Effector CD8-positive, alpha-beta T cell (primary cell): ENCODE results near the gene RALA.
"Not testable (repeated sequence)": the region's sequence is repeated elsewhere in the genome, so short reads cannot be mapped to it uniquely, and the experiment has no call there.

ENCODE experiments used
- DNase-seq: peaks from one replicate; lab custom pipeline; 2025; lab: John Stamatoyannopoulos, UW

The RALA gene

GRCh38 chr7:39645482-39646407 lies 22.4 kb downstream of the RALA start:
- DNase-seq = no peak

GRCh38 chr7:39647816-39648215 lies 24.4 kb downstream of the RALA start:
- DNase-seq = no peak

- DNase-seq = no peak
Measured at GRCh38 chr7:39650676-39651075, 27.3 kb downstream of the RALA start.

GRCh38 chr7:39651265-39651664 lies 27.9 kb downstream of the RALA start:
- no peak for DNase-seq

GRCh38 chr7:39656415-39656814 lies 33.0 kb downstream of the RALA start:
- no peak for DNase-seq

GRCh38 chr7:39659356-39660013 lies 36.1 kb downstream of the RALA start:
- no peak for DNase-seq

GRCh38 chr7:39661960-39662359 lies 38.6 kb downstream of the RALA start:
- DNase-seq = no peak

GRCh38 chr7:39663263-39663662 lies 39.9 kb downstream of the RALA start:
- no peak for DNase-seq

- DNase-seq = no peak
Measured at GRCh38 chr7:39664057-39664456, 40.7 kb downstream of the RALA start.

- DNase-seq = no peak
Measured at GRCh38 chr7:39664585-39664984, 41.2 kb downstream of the RALA start.

GRCh38 chr7:39666562-39666961 lies 43.2 kb downstream of the RALA start:
- DNase-seq = no peak

GRCh38 chr7:39667341-39667923 lies 44.1 kb downstream of the RALA start:
- no peak for DNase-seq

GRCh38 chr7:39668280-39668679 lies 44.9 kb downstream of the RALA start:
- DNase-seq = not testable (repeated sequence)

GRCh38 chr7:39670052-39670451 lies 46.7 kb downstream of the RALA start:
- no peak for DNase-seq

- DNase-seq = no peak
Measured at GRCh38 chr7:39670934-39671333, 47.6 kb downstream of the RALA start.

GRCh38 chr7:39672176-39672575 lies 48.8 kb downstream of the RALA start:
- DNase-seq = no peak

- DNase-seq = no peak
Measured at GRCh38 chr7:39673868-39674267, 50.5 kb downstream of the RALA start.

GRCh38 chr7:39674406-39674805 lies 51.0 kb downstream of the RALA start:
- DNase-seq = no peak

- no peak for DNase-seq
Measured at GRCh38 chr7:39676346-39676745, 53.0 kb downstream of the RALA start.

- DNase-seq = no peak
Measured at GRCh38 chr7:39678930-39679709, 55.7 kb downstream of the RALA start.

GRCh38 chr7:39679874-39680273 lies 56.5 kb downstream of the RALA start:
- not testable (repeated sequence) for DNase-seq

- no peak for DNase-seq
Measured at GRCh38 chr7:39681887-39682441, 58.6 kb downstream of the RALA start.
